Activated T-cell treated with anti-CD3 and anti-CD28 coated beads, Interleukin-2, amount 50 U/mL, for 1 hour (primary cell): Measurements from ENCODE around the gene FANCI.
"Not testable (repeated sequence)": the region's sequence is repeated elsewhere in the genome, so short reads cannot be mapped to it uniquely, and the experiment has no call there.

Experiments used
- DNase-seq: peaks from one replicate; pipeline ENCODE4 v3.0.0-alpha.2; 2020

The FANCI gene

DNA sequence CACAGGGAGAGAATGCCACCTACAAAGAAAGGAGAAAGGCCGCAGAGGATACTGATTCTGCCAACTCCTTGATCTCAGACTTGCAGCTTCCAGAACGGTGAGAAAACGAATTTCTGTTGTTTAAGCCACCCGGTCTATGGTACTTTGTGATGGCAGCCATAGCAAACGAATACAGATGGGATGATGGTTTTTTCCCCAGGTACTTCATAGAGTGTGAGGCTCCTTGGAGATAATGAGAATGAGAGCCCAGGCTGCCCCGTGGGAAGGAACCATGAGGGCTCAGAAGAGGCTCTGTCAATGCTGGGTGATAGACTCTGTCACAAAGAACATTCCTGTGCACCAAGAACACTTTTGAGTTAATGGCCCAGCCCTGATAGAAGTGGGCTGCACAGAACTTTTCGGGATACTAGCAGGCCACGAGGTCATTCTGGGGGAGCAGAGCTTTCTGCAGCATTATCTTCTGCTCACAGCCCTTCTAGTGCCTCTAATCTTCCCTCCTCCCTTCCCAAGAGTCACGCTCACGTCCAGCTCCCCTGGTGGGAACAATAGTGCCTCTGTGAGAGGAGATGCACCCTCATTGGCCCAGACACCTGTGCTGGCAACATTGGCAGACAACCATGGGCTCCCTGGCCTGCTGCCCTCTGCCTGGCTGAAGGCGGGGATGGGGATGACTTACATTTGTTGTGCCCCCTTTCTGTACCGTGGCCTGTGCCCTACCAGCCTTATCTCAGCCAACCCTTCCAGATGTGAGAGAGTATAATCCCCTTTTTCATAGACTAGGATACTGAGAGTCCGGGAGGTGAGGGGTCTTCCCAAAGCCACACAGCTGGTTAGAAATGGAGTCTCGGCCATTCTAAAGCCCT is 17.2 kb upstream of the FANCI start:
- DNase-seq = no peak

DNA sequence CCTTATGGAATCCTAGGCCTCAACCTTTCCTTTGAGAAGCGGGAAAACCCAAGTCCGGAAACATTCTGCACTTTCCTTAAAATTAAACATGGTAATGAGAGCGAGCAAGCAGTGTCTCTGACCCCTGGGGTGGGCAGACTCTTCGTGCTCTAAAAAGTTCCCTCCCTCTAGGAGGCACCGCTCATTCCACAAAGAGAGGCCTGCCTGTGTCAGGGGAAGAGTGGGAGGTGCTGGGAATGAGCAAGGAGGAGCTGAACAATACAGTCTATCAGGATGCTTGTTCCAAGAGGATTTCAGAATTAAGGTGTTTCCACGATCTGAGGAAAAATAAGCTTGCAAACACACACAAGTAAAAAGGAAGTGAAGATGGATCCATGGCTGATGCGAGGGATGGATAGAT is 16.4 kb upstream of the FANCI start:
- no peak for DNase-seq

DNA sequence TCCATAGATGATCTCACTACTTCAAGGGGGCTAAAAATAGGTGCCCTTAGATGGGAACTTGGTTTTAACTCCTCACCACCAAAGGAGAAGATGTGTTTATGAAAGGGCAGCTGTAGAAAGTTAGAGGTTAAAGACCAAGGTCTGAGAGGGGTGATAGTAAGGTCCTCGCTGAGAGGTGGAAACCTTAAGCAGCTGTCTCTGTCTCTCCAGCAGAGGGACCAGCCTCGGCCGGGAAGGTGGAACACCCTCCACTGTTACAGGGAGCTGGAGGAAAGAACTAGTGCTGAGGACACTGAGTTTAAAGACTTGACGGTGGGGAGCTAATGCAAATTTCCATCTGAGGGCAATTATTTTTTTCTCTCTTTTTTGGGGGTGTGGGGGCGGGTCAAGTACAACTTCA is 13.5 kb upstream of the FANCI start:
- DNase-seq = no peak

GRCh38 chr15:89231832-89232231 is 11.9 kb upstream of the FANCI start:
- DNase-seq = no peak

DNA sequence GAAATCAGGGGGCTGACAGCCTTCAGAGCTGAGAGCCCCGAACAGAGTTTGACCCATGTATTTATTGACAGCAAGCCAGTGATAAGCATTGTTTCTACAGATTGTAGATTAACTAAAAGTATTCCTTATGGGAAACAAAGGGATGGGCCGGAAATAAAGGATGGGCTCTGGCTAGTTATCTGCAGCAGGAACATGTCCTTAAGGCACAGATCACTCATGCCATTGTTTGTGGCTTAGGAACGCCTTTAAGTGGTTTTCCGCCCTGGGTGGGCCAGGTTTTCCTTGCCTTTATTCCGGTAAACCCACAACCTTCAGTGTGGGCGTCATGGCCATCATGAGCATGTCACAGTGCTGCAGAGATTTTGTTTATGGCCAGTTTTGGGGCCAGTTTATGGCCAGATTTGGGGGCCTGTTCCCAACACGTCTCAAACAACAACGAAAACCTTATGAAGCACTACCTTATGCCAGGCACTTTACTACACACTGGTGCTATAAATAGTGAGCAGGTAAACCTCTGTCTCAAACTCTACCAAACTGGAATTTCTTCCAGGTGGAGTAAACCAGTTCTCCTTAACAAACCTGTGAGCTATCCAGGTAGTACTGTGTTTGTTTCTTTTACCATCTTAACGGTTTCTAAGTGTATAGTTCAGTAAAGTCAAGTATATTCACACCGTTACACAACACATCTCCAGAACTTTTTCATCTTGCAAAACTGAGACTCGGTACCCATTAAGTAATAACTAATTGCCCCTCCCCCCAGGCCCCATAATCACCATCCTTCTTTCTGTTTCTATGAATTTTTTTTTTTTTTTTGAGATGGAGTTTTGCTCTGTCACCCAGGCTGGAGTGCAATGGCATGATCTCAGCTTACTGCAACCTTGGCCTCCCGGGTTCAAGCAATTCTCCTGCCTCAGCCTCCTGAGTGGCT is 3.6 kb upstream of the FANCI start:
- DNase-seq = not testable (repeated sequence)

- DNase-seq = no peak
These were observed 611 bp upstream of the FANCI start for GRCh38 chr15:89243046-89243690.

GRCh38 chr15:89244574-89244903 is 760 bp downstream of the FANCI start:
- DNase-seq = no peak

GRCh38 chr15:89247446-89247845 is 3.7 kb downstream of the FANCI start:
- no peak for DNase-seq

DNA sequence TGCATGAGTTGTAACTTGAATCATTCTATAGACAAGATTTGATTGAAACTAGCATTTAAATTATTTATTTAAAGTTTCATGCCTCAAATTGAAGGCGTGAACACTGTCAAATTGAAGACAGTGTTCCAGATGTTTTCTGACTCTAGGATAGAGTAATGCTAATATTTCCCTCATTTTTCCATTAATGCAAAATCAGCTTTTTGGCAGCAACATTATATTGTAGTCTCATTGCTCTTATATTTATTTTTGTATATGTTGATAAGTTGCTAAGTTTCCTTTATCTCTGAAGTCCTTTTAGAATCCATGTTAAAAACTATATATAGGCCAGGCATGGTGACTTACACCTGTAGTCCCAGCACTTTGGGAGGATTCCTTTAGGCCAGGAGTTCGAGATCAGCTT is 4.8 kb downstream of the FANCI start:
- no peak for DNase-seq

- DNase-seq = not testable (repeated sequence)
These were observed 6.4 kb downstream of the FANCI start for GRCh38 chr15:89250142-89250541.

DNA sequence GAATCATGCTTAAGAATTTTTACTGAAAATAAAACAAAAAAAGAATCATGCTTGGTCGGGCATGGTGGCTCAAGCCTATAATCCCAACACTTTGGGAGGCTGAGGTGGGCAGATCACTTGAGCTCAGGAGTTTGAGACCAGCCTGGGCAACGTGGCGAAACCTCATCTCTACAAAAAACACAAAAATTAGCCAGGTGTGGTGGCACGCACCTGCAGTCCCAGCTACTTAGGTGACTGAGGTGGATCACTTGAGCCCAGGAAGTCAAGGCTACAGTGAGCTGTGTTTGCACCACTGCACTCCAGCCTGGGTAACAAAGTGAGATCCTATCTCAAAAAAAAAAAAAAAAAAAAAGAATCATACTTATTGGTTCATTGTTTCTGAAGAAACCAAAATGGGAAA is 33.5 kb downstream of the FANCI start:
- not testable (repeated sequence) for DNase-seq

- no peak for DNase-seq
These were observed 34.5 kb downstream of the FANCI start for GRCh38 chr15:89278307-89278706.

DNA sequence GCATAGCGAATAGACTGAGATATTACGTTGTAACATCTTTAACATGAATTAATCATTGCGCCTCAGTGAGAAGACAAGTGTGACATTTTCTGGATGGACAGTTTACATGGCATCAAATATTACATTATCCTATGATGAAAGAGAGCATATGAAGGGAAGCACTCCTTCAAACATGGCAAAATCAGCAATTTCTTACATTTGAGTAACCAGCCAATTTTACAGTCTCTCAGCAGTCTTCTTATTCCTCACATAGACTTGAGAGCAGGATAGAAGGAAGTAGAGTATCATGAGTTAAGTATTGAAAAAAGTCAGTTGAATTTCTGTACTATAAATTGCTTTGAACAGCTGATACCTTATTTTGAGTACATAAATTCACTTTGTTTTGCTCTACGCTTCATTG is 38.9 kb downstream of the FANCI start:
- no peak for DNase-seq

DNA sequence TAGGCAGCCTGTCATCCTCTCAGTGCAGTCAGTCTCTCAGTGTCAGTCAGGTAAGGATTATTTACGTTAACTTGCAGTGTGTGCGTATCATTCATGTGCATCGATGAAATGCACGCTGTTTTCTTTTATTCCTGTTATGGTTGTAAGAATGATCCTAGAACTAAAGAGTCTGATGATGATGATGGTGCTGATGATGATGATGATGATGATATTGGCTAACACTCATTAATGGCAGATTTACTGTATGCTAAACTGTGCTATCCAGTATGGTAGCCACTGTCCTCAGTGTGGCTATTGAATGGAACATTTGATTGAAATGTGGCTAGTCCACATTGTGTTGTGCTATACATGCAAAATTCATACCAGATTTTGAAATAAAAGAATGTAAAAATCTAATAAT is 39.4 kb downstream of the FANCI start:
- DNase-seq = no peak

DNA sequence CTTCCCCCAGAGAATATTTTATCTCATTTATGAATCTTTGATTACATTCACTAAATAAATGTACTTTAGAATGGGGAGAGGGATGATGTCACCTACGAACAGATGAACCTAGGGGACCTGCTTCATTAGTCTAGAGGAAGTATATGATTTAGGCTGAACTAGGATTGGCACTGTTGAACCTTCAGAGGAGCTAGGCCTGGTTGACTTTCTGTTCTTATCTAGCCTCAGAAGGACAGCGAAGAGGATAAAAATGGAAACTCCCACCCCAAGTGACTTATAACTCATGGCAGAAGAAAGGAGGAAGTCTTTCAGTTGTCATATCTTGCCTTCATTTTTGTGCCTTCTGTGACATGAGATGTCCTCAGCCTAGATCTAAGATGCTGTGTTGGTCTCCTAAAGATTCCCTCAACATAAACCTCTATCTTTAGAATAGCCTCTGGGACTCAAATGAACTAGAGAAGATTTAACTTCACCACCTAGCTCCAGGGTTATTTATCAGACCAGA is 48.2 kb downstream of the FANCI start:
- no peak for DNase-seq

DNA sequence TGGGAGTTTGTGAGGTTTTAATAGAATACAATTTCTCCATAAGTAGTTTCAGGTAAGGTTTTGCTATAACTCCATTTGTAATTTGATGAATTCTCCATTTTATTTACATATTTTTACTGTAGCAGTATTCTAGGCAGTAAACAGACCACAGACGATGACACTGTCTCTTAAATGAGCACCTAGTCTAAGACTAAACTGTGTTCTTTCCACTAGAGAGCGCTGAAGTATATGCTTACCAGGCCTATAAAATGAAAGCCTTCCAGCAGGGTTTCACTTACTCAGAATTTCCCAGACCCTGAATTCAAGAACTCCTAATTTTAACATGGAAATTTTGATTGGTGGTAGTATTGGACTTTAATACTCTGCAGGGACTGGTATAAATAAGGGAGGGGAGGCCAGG is 49.2 kb downstream of the FANCI start:
- DNase-seq = no peak

GRCh38 chr15:89299896-89300295 is 56.1 kb downstream of the FANCI start:
- DNase-seq = no peak

GRCh38 chr15:89301304-89302089 is 57.7 kb downstream of the FANCI start:
- DNase-seq = no peak

DNA sequence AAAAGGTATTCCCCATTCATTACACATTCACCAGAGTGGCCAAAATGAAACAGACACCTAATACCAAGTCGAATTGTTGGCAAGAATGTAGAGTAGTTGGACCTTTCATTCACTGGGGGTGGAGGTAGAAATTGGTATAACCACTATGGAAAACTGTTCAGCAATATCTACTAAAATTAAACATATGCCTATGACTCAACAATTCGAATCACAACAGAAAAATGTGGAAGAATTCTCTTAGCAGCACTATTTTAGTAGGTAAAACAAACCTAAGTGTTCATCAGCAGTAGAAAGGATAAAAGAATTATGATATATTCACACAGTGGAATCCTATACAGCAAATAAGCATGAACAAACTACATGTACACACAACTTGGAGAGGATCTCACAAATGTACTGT is 60.2 kb downstream of the FANCI start:
- no peak for DNase-seq

GRCh38 chr15:89305395-89305794 is 61.6 kb downstream of the FANCI start:
- DNase-seq = no peak

DNA sequence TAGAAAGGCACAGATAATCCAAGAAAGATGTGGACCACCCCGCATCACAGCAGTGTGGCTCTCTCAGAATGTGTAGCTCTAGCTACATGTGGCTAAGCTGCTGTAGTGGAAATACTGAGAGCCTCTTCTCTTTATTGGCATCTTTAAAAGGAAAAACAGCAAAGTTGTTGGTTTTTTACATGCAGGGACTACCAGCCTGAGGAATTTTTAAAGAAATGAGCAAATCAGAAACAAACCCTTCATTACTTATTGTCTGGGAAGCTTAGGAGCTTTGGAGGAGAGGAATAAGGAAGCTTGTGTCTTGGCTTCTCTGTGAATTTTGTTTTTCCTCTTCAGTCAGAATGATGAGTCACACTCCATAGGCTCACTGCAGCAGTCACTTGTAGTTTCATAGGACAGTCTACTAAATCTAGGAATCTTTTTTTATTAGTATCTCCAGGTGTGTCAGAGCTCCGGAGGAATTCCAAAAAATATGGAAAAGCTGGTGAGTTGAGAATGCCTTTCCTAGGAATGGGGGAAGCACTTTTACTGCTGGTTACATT is 63.3 kb downstream of the FANCI start:
- DNase-seq = no peak

GRCh38 chr15:89307791-89308190 is 64.0 kb downstream of the FANCI start:
- DNase-seq = no peak
